Hematopoietic multipotent progenitor cell treated with erythropoietin and hydrocortisone succinate and interleukin-3 and kit ligand, for 8 days (in vitro differentiated cells): Measurements from ENCODE around the gene LECT2.

Experiments used
- DNase-seq: peaks from one replicate; pipeline ENCODE4 v3.0.0-alpha.2; 2015

LECT2 gene

DNA sequence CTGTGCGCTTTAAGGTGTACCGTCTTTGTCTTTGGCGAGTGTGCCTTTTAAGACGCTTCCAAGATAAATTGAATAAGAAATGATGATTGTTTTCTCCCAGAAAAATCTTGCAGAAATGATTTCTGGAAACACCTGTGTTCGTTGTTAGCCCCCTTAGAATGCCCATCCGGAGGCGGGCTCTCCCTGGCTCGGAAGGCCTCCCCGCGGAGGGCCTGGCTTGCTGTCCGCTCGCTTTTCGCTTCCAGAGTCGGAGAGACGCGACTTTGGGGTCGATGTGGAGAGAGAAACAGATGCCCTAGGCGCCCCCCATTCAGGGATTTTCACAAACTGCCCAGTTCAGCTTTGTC lies 23.9 kb downstream of the LECT2 start:
- no peak for DNase-seq

DNA sequence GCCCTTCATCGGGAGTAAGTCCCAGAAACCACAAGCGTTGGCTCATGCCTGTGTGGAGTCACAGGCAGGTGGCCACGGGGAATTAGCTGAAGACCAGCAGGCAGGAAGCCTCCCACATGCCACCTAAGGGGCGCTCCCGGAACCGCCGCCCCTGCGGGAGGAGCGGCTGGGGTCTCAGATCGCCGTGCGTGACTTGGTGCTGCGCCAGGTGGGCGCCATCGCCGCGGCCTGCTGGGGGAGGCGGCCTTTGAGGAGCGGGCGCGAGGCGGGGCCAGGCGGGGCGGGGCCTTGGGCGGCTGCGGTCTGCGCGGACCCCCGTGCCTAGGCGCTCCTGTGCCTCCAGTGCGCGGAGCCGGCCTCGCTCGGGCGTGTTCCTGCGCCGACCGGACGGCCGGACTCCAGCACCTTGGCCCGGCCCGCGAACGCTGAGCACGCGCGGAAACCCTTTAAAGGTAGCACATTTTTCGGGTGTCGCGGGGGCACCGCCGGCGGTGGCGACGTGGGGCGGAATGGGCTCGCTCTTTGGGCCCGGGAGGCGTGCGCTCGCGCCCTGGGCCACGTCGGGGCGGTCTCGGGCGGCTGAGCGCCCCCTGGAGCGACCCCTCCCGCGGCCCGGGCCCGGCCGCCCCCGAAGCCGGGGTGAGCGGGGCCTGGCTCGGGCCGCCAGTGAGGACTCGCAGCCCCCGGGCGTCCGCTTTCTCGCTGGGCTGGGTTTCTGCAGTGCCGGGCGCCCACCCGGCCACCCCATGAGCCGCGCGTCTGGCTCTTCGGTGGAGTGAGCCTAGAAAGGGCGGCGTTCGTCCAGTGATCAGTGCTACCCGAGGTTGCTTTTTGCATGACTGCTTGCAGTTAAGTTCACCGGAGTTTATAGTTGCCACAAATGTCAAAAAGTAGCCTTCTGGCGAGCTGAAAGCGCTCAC lies 24.5 kb downstream of the LECT2 start:
- no peak for DNase-seq

DNA sequence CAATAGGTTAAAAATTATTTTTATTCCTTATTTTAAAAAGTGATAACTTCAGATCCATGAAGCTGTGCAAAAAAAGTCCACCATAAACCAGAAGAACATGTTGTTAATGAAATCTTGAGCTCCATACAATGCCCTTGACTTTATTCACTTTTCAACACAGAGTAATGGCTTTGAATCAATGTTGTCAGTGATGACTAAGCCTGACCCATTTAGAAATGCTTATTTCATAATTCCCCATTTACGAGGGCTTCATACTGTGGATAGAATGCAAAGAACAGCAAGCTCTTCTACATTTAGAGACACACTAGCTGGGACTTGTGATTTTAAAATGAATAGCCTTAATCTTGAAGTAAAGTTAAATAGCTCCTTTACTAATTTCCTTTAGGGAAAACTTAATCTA lies 33.4 kb downstream of the LECT2 start:
- DNase-seq = no peak

- no peak for DNase-seq
Observed at GRCh38 chr5:135920199-135920598, 34.6 kb downstream of the LECT2 start.

DNA sequence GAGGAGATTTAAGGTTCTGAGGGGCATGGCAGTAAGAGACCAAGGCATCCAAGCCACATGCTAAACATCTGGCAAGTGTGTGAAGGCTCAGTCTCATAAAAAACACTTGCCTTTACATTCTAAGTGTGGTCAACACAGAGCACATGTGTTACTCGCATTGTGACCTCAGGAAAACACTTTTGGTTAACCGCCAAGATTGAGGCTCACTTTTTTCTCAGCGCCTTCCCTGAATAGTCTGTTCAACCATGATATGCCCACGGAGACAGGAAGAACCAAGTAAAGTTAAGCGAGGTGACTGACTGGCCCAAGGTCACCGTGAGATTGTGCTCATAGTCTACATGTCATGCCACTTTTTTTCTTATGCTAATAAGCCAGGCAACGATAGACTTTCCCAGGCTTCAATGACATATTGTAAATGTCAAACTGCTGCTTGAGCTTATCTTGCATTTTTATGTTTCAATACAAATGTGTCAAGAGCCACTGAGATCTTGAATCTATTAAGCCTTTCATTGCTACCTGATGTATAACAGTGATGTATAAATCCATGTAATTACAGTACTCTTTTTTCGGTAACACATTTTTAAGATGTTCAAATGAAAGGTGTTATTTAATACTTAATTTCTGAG lies 38.0 kb downstream of the LECT2 start:
- DNase-seq = no peak

GRCh38 chr5:135915466-135916001 lies 39.2 kb downstream of the LECT2 start:
- DNase-seq = no peak

- DNase-seq = no peak
Observed at GRCh38 chr5:135913713-135914626, 40.8 kb downstream of the LECT2 start.

GRCh38 chr5:135905144-135905543 lies 49.6 kb downstream of the LECT2 start:
- no peak for DNase-seq

DNA sequence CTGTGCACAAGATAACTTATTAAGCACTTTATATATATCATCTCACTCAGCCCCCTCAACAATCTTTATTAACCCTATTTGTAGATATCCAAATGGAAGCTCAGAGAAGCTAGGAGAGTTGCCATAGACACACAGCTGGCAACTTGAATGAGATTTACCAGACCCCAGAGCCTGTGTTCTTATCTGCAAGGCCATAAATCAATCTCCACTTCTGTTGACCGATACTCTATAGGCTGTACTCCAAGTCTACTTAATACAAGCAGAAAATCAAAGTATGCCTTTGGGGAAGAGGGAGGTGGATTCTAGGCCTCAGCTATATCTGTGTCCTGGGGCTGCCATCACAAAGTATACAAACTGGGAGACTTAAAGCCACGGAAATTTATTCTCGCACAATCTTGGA lies 53.1 kb downstream of the LECT2 start:
- no peak for DNase-seq

DNA sequence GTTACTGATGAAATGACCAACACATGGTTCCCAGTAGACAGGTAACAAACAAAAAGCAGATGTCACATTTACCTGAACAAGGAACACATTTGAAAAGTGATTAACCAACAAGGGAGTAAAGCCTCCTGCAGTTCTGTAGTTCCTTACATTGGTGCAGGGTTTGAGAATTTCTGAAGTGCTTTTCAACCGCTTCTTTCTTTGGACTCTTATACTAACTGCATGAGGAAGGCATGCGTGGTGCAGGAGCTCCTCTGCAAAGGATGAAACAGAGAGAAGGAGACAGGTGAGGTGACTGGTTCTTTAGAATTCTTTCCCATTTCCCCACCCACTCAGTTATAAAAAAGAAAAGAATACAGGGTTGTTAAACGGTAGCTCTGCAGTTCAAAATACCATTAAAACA lies 54.5 kb downstream of the LECT2 start:
- no peak for DNase-seq

DNA sequence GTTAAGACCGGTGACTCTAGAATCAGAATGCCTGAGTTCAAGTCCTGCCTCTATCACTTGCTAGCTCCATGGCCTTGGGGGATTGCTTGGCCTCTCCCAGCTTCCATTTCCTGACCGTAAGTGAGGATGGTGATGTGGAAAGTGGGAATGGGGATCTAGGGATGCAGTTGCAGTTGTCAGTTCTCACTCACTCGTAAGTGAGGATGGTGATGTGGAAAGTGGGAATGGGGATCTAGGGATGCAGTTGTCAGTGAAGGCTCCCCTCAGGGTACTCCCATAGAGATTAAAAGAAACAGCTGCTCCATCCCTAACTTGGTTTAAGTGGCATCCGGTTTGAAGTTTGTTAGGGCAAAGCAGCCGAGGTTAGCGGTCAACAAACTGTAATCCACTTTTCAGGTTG lies 56.1 kb downstream of the LECT2 start:
- DNase-seq = no peak
